ENCODE data around the gene SEC14L1. TPM values are rescaled to one million over a fixed set of nuclear protein-coding genes. Genes with fewer than 3 reads are reported as not detected.

Gene SEC14L1
- total and polyA plus RNA-seq, 2 of the 8 experiments (the other 6 are each of a cell fraction or from before 2014, with no cell fraction given): 27.2 to 74.4 TPM

DNA sequence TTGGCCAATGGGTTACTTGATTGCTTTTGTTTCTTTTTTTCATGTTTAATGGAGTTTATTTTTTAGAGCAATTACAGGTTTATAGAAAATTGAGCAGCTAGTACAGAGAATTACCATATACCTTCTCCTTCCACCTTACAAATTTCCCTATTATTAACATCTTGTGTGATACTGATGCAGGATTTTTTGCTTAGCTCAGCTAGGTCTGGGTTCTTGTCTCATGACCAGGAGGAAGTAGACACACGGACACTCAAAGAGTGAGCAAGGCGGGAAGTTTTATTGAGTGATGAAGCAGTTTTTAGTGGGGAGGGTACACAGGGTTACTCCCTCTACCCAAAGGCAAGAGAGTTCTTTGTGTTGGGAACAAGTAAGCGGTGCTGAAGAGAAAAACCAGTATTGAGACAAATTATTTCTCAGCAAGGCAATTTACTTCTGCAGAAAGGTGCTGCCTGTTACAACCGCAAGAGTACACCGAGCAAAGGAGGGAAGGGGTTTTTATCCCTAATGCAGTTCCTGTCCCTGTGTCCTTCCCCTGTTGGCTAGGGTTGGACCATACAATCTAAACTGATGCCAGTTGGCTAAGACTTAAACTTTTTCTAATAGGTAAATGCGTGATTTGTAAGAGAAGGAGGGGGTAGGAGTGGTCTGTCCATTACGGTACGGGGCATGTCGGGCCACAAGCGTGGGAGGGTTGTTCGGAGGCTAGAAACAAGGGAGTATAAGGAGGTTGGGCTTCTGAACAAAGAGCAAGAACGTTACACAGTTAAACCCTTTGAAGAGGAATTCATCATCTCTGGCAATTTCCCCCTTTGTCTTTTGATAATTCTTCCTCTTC lies 26.9 kb downstream of the SEC14L1 start:
- Histone ChIP-seq H3K36me3 (ENCODE audit: control insufficient read depth in 2 of 4, insufficient read depth in 4 of 4, low read length in 3 of 4) (peaks cover 0 to 5% (median 0%) of the 10 kb centered on the region in 4 experiments; a peak in 1 of 8 replicates), H4K91ac (replicated peaks; ENCODE audit: insufficient read length, low read length) (no peak overlapping the region), H3K23me2 (ENCODE audit: low read depth, low read length) (0 out of 2 replicates have a peak, but pooled peaks cover 2% of the 10 kb centered on the region), H2AK5ac (ENCODE audit: low read depth, low read length) (no peak overlapping the region), H2BK5ac (ENCODE audit: low read depth, low read length) (no peak overlapping the region), H2BK20ac (ENCODE audit: low read length) (no peak overlapping the region), H3K18ac (ENCODE audit: extremely low read depth, low read length) (no peak overlapping the region; the same call in 1 of the 2 replicates), H2BK120ac (replicated peaks; ENCODE audit: low read depth, low read length) (no peak overlapping the region), H4K5ac (ENCODE audit: insufficient read length, low read depth, low read length) (no peak overlapping the region), H3K4ac (replicated peaks; ENCODE audit: insufficient read length, low read depth, low read length) (no peak overlapping the region), H3K23ac (ENCODE audit: insufficient read length) (no peak overlapping the region), H3K9me3 (ENCODE audit: insufficient read depth in 2 of 2, low read depth in 1 of 2, low read length in 1 of 2) (no peaks in the 10 kb centered on the region), H4K8ac (ENCODE audit: extremely low read depth, insufficient read depth, low read length) (no peak overlapping the region), H2BK15ac (ENCODE audit: low read length) (0 out of 2 replicates have a peak overlapping the region, but pooled peaks have one; percentile 38), H3K79me2 (ENCODE audit: control insufficient read depth in 1 of 2, insufficient read depth in 2 of 2, low read length in 2 of 2) (peaks cover 0 to 30% of the 10 kb centered on the region in 2 experiments; a peak in 2 of 4 replicates), H3K56ac (replicated peaks; ENCODE audit: insufficient read length, low read depth, low read length) (no peak overlapping the region), H3K4me2 (ENCODE audit: insufficient read depth in 1 of 2, low read depth in 2 of 2, low read length in 2 of 2) (no peak overlapping the region), H2AFZ (ENCODE audit: low read length) (no peak overlapping the region), H3K9ac (replicated peaks in 1 of 4; ENCODE audit: extremely low read depth in 1 of 4, low read depth in 3 of 4, low read length in 3 of 4) (no peak overlapping the region), H3K4me1 (replicated peaks in 1 of 4; ENCODE audit: control insufficient read depth in 3 of 4, insufficient read depth in 4 of 4, low read length in 3 of 4) (peaks cover 8 to 30% (median 20%) of the 10 kb centered on the region in 4 experiments), H3K27me3 (replicated peaks in 1 of 4; ENCODE audit: control insufficient read depth in 3 of 4, extremely low read depth in 1 of 4, insufficient read depth in 3 of 4, low read length in 3 of 4) (no peaks in the 10 kb centered on the region), H3K79me1 (ENCODE audit: low read depth, low read length) (no peaks in the 10 kb centered on the region; the same call in 1 of the 2 replicates), H3K27ac (ENCODE audit: low read depth, low read length) (no peak overlapping the region), H3K4me3 (ENCODE audit: extremely low read depth in 1 of 4, insufficient read depth in 2 of 4, low read depth in 3 of 4, low read length in 4 of 4) (no peak overlapping the region), H3K14ac (ENCODE audit: insufficient read length) (no peak overlapping the region), H2BK12ac (ENCODE audit: low read depth, low read length) (no peak overlapping the region), H4K20me1 (replicated peaks in 1 of 2; ENCODE audit: control insufficient read depth in 1 of 2, insufficient read depth in 2 of 2, low read length in 2 of 2) (no peaks in the 10 kb centered on the region)
- WGBS, 2 experiments (ENCODE audit: extremely low coverage in 1 of 2, insufficient coverage in 1 of 2, insufficient read length in 1 of 2, insufficient replicate concordance in 2 of 2, low coverage in 1 of 2, low lambda C conversion rate in 2 of 2, missing lambda C conversion rate in 1 of 2): 87% methylated on average over 12 of the region's 12 CpGs; no CpG with 5 or more reads in 1 of the 2 experiments
- FAIRE-seq: no peak
- DNase-seq (ENCODE audit: low read depth in 1 of 2, low spot score in 2 of 2): no peak
- POLR2A ChIA-PET (ENCODE audit: partially characterized antibody): interaction anchor here (1.0 to 1.3 kb wide), 4 partner anchors 8 to 72 kb away, joined by 3 to 4 read pairs (median 4); no protein-coding TSS in a partner anchor
- CTCF ChIA-PET (ENCODE audit: partially characterized antibody): interaction anchor here (0.6 to 1.3 kb wide), 4 partner anchors 16 to 405 kb away, joined by 3 to 5 read pairs (median 4); no protein-coding TSS in a partner anchor
- TF ChIP-seq EGR1 (IDR thresholded peaks at IDR 0.05; ENCODE audit: borderline replicate concordance, low read depth, low read length) (no peak), POLR2AphosphoS5 (IDR thresholded peaks at IDR 0.05; ENCODE audit: low read depth, low read length) (no peak), POU5F1 (IDR thresholded peaks at IDR 0.05; ENCODE audit: low read depth, low read length) (no peak), GABPA (IDR thresholded peaks at IDR 0.05; ENCODE audit: borderline replicate concordance, insufficient read depth, low read length) (no peak), ZNF274 (IDR thresholded peaks at IDR 0.05; ENCODE audit: borderline replicate concordance, extremely low read depth, low read length) (no peak), GTF2F1 (IDR thresholded peaks at IDR 0.05; ENCODE audit: borderline replicate concordance, low read depth, low read length) (no peak)
- TF ChIP-seq, protein P1, sequence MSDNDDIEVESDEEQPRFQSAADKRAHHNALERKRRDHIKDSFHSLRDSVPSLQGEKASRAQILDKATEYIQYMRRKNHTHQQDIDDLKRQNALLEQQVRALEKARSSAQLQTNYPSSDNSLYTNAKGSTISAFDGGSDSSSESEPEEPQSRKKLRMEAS (IDR thresholded peaks at IDR 0.05): no peak
- TF ChIP-seq, protein P2, sequence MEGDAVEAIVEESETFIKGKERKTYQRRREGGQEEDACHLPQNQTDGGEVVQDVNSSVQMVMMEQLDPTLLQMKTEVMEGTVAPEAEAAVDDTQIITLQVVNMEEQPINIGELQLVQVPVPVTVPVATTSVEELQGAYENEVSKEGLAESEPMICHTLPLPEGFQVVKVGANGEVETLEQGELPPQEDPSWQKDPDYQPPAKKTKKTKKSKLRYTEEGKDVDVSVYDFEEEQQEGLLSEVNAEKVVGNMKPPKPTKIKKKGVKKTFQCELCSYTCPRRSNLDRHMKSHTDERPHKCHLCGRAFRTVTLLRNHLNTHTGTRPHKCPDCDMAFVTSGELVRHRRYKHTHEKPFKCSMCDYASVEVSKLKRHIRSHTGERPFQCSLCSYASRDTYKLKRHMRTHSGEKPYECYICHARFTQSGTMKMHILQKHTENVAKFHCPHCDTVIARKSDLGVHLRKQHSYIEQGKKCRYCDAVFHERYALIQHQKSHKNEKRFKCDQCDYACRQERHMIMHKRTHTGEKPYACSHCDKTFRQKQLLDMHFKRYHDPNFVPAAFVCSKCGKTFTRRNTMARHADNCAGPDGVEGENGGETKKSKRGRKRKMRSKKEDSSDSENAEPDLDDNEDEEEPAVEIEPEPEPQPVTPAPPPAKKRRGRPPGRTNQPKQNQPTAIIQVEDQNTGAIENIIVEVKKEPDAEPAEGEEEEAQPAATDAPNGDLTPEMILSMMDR (IDR thresholded peaks at IDR 0.05; ENCODE audit: control extremely low read depth in 1 of 3, insufficient read depth in 1 of 3, low read depth in 1 of 3, low read length in 3 of 3): no peak
